Tibial nerve (tissue), 3 donors: ENCODE results near the gene SIVA1.

ENCODE experiments used
- CTCF ChIP-seq, 5 experiments: fragments of 200-600 bp in 3 of 5; fragments of 450-650 bp in 2 of 5; sonication (generic) in 3 of 5; IDR thresholded peaks; one replicate each; pipeline ENCODE4 v1.5.1; 2016 to 2019; ENCODE audit warnings: antibody characterized with exemption in 5 of 5, mild to moderate bottlenecking in 3 of 5, moderate library complexity in 2 of 5
- POLR2A ChIP-seq, 2 donors: fragments of 450-650 bp; IDR thresholded peaks; one replicate each; pipeline ENCODE4 v1.6.1; 2017; ENCODE audit warnings: antibody characterized with exemption in 2 of 2, mild to moderate bottlenecking in 2 of 2, moderate library complexity in 2 of 2

GRCh38 chr14:104786726-104787675 lies 34.1 kb downstream of the SIVA1 start:
- TF ChIP-seq CTCF (IDR thresholded peaks at IDR 0.05): no peak
- TF ChIP-seq POLR2A (IDR thresholded peaks at IDR 0.05): no peak
